HG02623 (cell line): ENCODE data around the gene ZFHX3.
A peak's percentile ranks its signal among the peaks of the same experiment; 100 is the strongest.

Experiments
- ATAC-seq: cut with Tn5 transposase; IDR thresholded peaks from one replicate; pipeline ENCODE4 v1.9.1; 2021; ENCODE audit warnings: moderate library complexity; ENCODE audit not compliant: unreplicated experiment

The ZFHX3 gene

GRCh38 chr16:73040735-73041402 lies 7.1 kb downstream of the ZFHX3 start:
- ATAC-seq, result no peak

- no peak for ATAC-seq
Measured at GRCh38 chr16:73040136-73040535, 7.8 kb downstream of the ZFHX3 start.

DNA sequence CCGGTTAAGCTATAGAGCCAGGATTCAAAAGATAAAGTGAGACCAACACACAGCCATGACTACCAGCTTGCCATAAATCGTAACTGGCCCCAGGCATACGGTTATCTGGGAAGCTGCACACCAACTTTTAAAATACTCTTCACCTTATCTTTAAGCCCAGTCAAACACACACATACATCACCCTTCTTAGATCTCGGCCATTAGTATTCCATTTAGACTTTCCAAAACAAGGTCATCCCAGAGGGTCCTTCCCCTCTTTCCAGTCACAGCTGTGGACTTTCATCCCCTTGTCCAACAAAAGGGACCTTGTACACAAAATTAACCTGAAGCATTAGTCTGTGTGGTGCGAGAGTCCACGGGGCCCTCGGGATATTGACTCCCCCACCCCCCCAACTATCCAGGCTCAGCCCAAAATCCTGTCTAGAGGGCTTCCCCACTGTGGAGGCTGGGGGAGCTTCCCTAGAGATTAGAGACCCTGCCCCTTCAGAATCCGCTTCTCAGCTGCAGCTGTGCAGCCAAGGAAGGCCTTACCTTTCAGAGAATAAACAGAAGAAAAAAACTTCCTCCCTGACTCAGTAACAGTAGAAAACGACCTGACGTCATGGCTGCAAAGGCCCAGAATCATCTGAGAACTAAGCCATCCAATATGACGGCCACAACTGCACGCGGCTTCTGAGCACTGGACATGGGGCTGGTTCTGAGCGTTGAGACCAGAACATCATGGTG lies 9.9 kb downstream of the ZFHX3 start:
- no peak for ATAC-seq

- ATAC-seq, result no peak
Measured at GRCh38 chr16:73037331-73037745, 10.6 kb downstream of the ZFHX3 start.

GRCh38 chr16:73036074-73036826 lies 11.7 kb downstream of the ZFHX3 start:
- peak; percentile 74 for ATAC-seq

DNA sequence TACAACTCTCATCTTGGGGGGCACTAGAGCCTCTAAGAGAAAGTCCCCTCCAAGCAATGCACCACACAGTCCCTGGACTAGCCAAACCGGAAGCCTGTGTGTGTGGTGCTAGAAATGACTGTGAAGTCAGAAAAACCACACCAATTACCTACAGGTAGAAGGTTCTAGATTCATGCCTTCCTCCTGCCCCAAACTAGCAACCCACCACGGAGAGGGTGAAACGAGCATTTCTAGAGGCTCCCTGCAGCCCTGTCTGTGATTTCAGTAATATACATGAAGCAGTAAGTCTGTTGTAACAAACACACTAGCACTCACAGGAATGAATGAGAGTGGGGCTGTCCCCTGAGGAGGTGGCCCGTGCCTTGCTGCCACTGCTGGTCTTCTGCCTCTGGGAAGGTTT lies 13.6 kb downstream of the ZFHX3 start:
- ATAC-seq, result no peak

GRCh38 chr16:73033271-73033998 lies 14.5 kb downstream of the ZFHX3 start:
- ATAC-seq, result no peak

DNA sequence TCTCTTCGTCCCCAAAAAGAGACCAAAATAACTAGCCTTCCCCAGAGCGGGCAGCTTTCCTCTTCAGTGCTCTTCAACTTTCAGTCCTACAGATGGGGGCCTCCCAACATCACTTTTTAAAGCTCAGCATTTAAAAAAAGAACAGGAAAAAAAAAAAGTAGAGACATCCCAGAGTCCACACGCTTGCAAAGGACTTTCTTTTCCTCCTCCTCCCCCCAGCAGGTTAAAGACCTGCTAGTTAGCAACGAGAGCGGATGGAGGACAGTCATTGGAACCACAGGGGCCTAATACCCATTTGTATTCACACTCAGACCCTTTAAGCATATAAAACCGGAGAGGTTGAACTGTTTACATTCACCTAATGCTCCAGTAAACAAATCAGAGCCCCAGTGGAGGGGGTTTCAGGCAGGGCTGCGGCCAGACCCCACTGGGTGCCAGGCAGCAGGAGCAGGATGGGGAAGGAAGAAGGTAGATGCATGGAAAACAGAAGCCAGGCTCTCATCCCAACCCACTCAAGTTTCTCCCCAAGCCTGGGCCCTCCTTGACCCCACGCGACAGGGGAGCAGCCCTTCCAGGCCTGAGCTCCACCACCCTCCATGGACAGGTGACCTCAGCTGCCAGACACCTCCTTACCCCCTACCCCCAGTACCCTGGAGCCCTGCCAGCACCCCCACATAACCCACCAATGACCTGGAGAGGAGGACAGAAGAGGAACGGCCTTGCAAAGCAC lies 15.2 kb downstream of the ZFHX3 start:
- no peak for ATAC-seq

GRCh38 chr16:73031984-73032383 lies 15.9 kb downstream of the ZFHX3 start:
- ATAC-seq, result no peak

GRCh38 chr16:73031155-73031866 lies 16.6 kb downstream of the ZFHX3 start:
- no peak for ATAC-seq

- ATAC-seq, result no peak
Measured at GRCh38 chr16:73028721-73029361, 19.1 kb downstream of the ZFHX3 start.

- no peak for ATAC-seq
Measured at GRCh38 chr16:73028263-73028662, 19.7 kb downstream of the ZFHX3 start.

- no peak for ATAC-seq
Measured at GRCh38 chr16:73027685-73028111, 20.2 kb downstream of the ZFHX3 start.

- ATAC-seq, result no peak
Measured at GRCh38 chr16:73026754-73027684, 20.9 kb downstream of the ZFHX3 start.

- ATAC-seq, result no peak
Measured at GRCh38 chr16:73025856-73026210, 22.1 kb downstream of the ZFHX3 start.

DNA sequence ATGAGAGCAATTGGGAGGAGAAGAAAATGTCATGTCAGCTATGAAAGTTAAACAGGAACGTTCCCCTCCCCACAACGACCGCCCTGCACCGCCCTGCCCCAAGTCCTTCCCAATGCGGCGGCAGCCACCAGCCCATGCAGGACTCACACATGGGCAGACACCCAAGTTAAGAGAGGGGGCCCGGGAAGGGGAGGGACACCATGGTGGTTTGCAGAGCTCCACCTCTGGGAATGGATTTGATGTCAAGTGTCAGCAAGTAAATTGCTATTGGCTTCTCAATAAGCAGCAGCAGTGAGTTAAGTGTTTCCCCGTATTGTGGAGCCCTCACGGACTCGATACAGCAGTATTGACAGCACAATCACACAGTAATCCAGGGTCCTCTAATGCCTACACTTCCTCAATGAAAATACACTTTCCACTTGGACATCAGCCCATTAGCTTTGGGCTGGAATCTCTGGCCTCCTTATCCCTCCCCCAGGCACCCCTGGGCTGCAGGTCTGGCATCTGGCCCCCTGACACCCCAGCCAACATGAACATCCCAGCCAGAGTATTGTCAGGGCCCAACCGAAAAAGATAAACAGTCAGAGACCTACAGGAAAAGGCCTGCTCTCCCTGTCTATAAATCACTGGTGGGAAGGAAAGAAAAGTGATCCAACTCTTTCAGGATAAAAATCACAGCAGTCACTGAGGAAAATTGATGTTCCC lies 22.6 kb downstream of the ZFHX3 start:
- no peak for ATAC-seq

- ATAC-seq, result no peak
Measured at GRCh38 chr16:73024571-73025105, 23.3 kb downstream of the ZFHX3 start.
